MG63 (cell line): ENCODE measurements around the gene LIN54. TPM values are rescaled to one million over a fixed set of nuclear protein-coding genes. Genes with fewer than 3 reads are reported as not detected.
"Not testable (repeated sequence)": the region's sequence is repeated elsewhere in the genome, so short reads cannot be mapped to it uniquely, and the experiment has no call there.

ENCODE experiments used
- DNase-seq: peaks from one replicate; pipeline ENCODE4 v3.0.0-alpha.2; 2020
- H3K27me3 ChIP-seq: fragments of 250-450 bp; sonication (Bioruptor Pico); 2 replicates; pipeline ENCODE4 v1.5.1; 2020; ENCODE audit warnings: mild to moderate bottlenecking, moderate library complexity
- H3K36me3 ChIP-seq: fragments of 250-450 bp; sonication (Bioruptor Pico); 2 replicates; pipeline ENCODE4 v1.5.1; 2020; ENCODE audit warnings: mild to moderate bottlenecking, moderate library complexity
- H3K4me3 ChIP-seq: fragments of 250-450 bp; sonication (Bioruptor Pico); 2 replicates; pipeline ENCODE4 v1.5.1; 2020; ENCODE audit warnings: mild to moderate bottlenecking, moderate library complexity
- H3K9me3 ChIP-seq: fragments of 250-450 bp; sonication (Bioruptor Pico); 2 replicates; pipeline ENCODE4 v1.5.1; 2020; ENCODE audit warnings: mild to moderate bottlenecking, moderate library complexity
- total RNA-seq: library from RNA; depleted of rRNA; stranded (reverse); fragments of >200 nt; shearing (Covaris generic); gene quantifications from 2 replicates; pipeline ENCODE4 v1.2.3, GENCODE V29; 2014; ENCODE audit warnings: low replicate concordance

Gene LIN54
- total RNA-seq, 1 experiment from 2014 or later = 7.8 TPM

- DNase-seq = no peak
- peaks cover 10% of the 10 kb centered on the region; the same call in 1 of the 2 replicates for H3K9me3 ChIP-seq
- no peaks in the 10 kb centered on the region for H3K36me3 ChIP-seq
- H3K4me3 ChIP-seq = no peak overlapping the region
- H3K27me3 ChIP-seq = no peaks in the 10 kb centered on the region
Measured at GRCh38 chr4:83019794-83020494, 9.3 kb upstream of the LIN54 start.

GRCh38 chr4:83013902-83014301 is 3.3 kb upstream of the LIN54 start:
- Histone ChIP-seq H3K36me3 (no peaks in the 10 kb centered on the region), H3K27me3 (no peaks in the 10 kb centered on the region), H3K9me3 (no peaks in the 10 kb centered on the region), H3K4me3 (peak overlapping the region; percentile 74)
- no peak for DNase-seq

GRCh38 chr4:83013420-83013867 is 2.8 kb upstream of the LIN54 start:
- Histone ChIP-seq H3K4me3 (peak overlapping the region; percentile 74), H3K27me3 (no peaks in the 10 kb centered on the region), H3K36me3 (no peaks in the 10 kb centered on the region), H3K9me3 (no peaks in the 10 kb centered on the region)
- no peak for DNase-seq

GRCh38 chr4:83012687-83013419 is 2.2 kb upstream of the LIN54 start:
- Histone ChIP-seq H3K4me3 (peak overlapping the region; percentile 74), H3K9me3 (no peaks in the 10 kb centered on the region), H3K36me3 (no peaks in the 10 kb centered on the region), H3K27me3 (no peaks in the 10 kb centered on the region)
- DNase-seq = peak; percentile 90

GRCh38 chr4:83012200-83012686 is 1.6 kb upstream of the LIN54 start:
- no peaks in the 10 kb centered on the region for H3K36me3 ChIP-seq
- no peaks in the 10 kb centered on the region for H3K27me3 ChIP-seq
- peak overlapping the region; percentile 74 for H3K4me3 ChIP-seq
- DNase-seq = peak; percentile 9
- no peaks in the 10 kb centered on the region for H3K9me3 ChIP-seq

GRCh38 chr4:83011689-83012199 is 1.1 kb upstream of the LIN54 start:
- H3K27me3 ChIP-seq = no peaks in the 10 kb centered on the region
- no peaks in the 10 kb centered on the region for H3K36me3 ChIP-seq
- peak overlapping the region; percentile 74 for H3K4me3 ChIP-seq
- no peaks in the 10 kb centered on the region for H3K9me3 ChIP-seq
- DNase-seq = no peak

GRCh38 chr4:83010111-83010521 is 507 bp downstream of the LIN54 start:
- H3K36me3 ChIP-seq = no peaks in the 10 kb centered on the region
- H3K27me3 ChIP-seq = no peaks in the 10 kb centered on the region
- H3K4me3 ChIP-seq = peak overlapping the region; percentile 74
- H3K9me3 ChIP-seq = no peaks in the 10 kb centered on the region
- DNase-seq = no peak

GRCh38 chr4:83009529-83009928 is 1.1 kb downstream of the LIN54 start:
- no peaks in the 10 kb centered on the region for H3K9me3 ChIP-seq
- peak overlapping the region; percentile 74 for H3K4me3 ChIP-seq
- H3K36me3 ChIP-seq = no peaks in the 10 kb centered on the region
- H3K27me3 ChIP-seq = no peaks in the 10 kb centered on the region
- DNase-seq = no peak

- not testable (repeated sequence) for H3K4me3 ChIP-seq, H3K27me3 ChIP-seq, H3K36me3 ChIP-seq, H3K9me3 ChIP-seq, DNase-seq
Measured at GRCh38 chr4:83003044-83003791, 7.4 kb downstream of the LIN54 start.

GRCh38 chr4:83002329-83002728 is 8.3 kb downstream of the LIN54 start:
- H3K27me3 ChIP-seq = no peaks in the 10 kb centered on the region
- H3K36me3 ChIP-seq = no peaks in the 10 kb centered on the region
- no peaks in the 10 kb centered on the region for H3K9me3 ChIP-seq
- H3K4me3 ChIP-seq = no peak overlapping the region
- DNase-seq = no peak

GRCh38 chr4:82998898-82999297 is 11.7 kb downstream of the LIN54 start:
- no peaks in the 10 kb centered on the region for H3K36me3 ChIP-seq
- H3K27me3 ChIP-seq = no peaks in the 10 kb centered on the region
- no peaks in the 10 kb centered on the region for H3K9me3 ChIP-seq
- DNase-seq = no peak
- H3K4me3 ChIP-seq = no peak overlapping the region

GRCh38 chr4:82994834-82995233 is 15.8 kb downstream of the LIN54 start:
- H3K4me3 ChIP-seq = no peak overlapping the region
- no peaks in the 10 kb centered on the region for H3K36me3 ChIP-seq
- no peaks in the 10 kb centered on the region for H3K9me3 ChIP-seq
- no peaks in the 10 kb centered on the region for H3K27me3 ChIP-seq
- DNase-seq = no peak

GRCh38 chr4:82989575-82990429 is 20.8 kb downstream of the LIN54 start:
- DNase-seq = no peak
- Histone ChIP-seq H3K27me3 (no peaks in the 10 kb centered on the region), H3K36me3 (no peaks in the 10 kb centered on the region; the same call in 1 of the 2 replicates), H3K9me3 (no peaks in the 10 kb centered on the region), H3K4me3 (no peak overlapping the region)

- Histone ChIP-seq H3K9me3 (no peaks in the 10 kb centered on the region), H3K36me3 (peaks cover 3% of the 10 kb centered on the region; the same call in 1 of the 2 replicates), H3K4me3 (no peak overlapping the region), H3K27me3 (no peaks in the 10 kb centered on the region)
- DNase-seq = peak; percentile 19
Measured at GRCh38 chr4:82988323-82988832, 22.2 kb downstream of the LIN54 start.

- not testable (repeated sequence) for H3K27me3 ChIP-seq, DNase-seq, H3K4me3 ChIP-seq, H3K36me3 ChIP-seq, H3K9me3 ChIP-seq
Measured at GRCh38 chr4:82987519-82987918, 23.1 kb downstream of the LIN54 start.

- no peak overlapping the region for H3K4me3 ChIP-seq
Measured at GRCh38 chr4:82984459-82984858, 26.2 kb downstream of the LIN54 start.

More at GRCh38 chr4:82984459-82984858, 26.2 kb downstream of the LIN54 start:
- H3K36me3 ChIP-seq = peaks cover 3% of the 10 kb centered on the region; the same call in 1 of the 2 replicates
- no peaks in the 10 kb centered on the region for H3K9me3 ChIP-seq
- peak; percentile 37 for DNase-seq
- no peaks in the 10 kb centered on the region for H3K27me3 ChIP-seq
